ENCODE data around the gene LYVE1.

The LYVE1 gene

DNA sequence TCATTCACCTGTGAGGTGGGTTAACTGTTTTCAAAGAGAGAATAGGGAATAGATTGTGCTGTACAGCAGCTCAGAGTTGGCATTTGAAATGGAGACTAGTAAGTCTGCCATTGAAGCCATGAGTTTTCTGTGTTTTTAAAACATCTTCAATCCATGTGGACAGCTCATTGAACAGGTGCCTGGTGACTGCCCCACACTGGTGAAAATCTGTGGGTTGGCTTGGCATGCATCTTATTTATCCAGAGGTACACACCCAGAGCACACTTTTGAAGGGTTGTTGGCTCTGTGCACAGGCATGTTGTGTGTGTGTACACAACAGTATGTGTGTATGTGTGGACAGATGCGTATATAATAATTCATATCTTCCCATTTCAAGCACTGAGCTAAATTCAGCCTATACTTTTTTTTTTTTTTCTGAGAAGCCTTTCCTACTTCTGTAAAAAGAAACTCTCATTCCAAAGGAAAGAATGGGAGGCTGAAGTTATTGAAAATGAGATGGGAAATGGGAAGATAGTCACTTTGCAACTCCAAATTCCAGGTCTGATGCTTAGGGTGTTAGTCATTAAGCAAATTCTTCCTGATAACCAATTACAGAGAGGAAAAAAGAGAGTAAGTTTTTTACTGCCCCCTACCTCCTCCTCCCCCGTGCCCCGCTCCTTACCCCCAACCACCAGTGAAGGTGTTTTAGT lies 7.0 kb upstream of the LYVE1 start:
- H2AFZ ChIP-seq (ENCODE audit: low read length) = no peak overlapping the region
- no peaks in the 10 kb centered on the region for H3K4me1 ChIP-seq (ENCODE audit: low read length)
- no peaks in the 10 kb centered on the region for H3K79me2 ChIP-seq (ENCODE audit: low read length)
- TF ChIP-seq, protein P1, sequence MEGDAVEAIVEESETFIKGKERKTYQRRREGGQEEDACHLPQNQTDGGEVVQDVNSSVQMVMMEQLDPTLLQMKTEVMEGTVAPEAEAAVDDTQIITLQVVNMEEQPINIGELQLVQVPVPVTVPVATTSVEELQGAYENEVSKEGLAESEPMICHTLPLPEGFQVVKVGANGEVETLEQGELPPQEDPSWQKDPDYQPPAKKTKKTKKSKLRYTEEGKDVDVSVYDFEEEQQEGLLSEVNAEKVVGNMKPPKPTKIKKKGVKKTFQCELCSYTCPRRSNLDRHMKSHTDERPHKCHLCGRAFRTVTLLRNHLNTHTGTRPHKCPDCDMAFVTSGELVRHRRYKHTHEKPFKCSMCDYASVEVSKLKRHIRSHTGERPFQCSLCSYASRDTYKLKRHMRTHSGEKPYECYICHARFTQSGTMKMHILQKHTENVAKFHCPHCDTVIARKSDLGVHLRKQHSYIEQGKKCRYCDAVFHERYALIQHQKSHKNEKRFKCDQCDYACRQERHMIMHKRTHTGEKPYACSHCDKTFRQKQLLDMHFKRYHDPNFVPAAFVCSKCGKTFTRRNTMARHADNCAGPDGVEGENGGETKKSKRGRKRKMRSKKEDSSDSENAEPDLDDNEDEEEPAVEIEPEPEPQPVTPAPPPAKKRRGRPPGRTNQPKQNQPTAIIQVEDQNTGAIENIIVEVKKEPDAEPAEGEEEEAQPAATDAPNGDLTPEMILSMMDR (IDR thresholded peaks at IDR 0.05; ENCODE audit: low read length) = no peak
- no peak for TF ChIP-seq EZH2phosphoT487 (IDR thresholded peaks at IDR 0.05; ENCODE audit: low read length)
- TF ChIP-seq EZH2 (optimal IDR thresholded peaks at IDR 0.05; ENCODE audit: low read depth, low read length) = no peak
- no peak overlapping the region for H3K4me3 ChIP-seq (ENCODE audit: low read length)
- H3K9me3 ChIP-seq (replicated peaks; ENCODE audit: insufficient read depth, low read length) = no peaks in the 10 kb centered on the region
- DNase-seq = no peak
- no peak overlapping the region for H3K4me2 ChIP-seq (ENCODE audit: low read depth, low read length)
- no peaks in the 10 kb centered on the region for H3K9me2 ChIP-seq (replicated peaks; ENCODE audit: insufficient read depth, low read length)
- no peak overlapping the region for H3K27ac ChIP-seq (ENCODE audit: low read length)
- no peaks in the 10 kb centered on the region for H4K20me1 ChIP-seq (ENCODE audit: insufficient read depth, low read length)
- no peaks in the 10 kb centered on the region for H3F3A ChIP-seq (ENCODE audit: insufficient read depth, low read length)
- no peaks in the 10 kb centered on the region for H3K36me3 ChIP-seq (replicated peaks; ENCODE audit: insufficient read depth, low read length)
- no peak overlapping the region for H3K9ac ChIP-seq (ENCODE audit: low read length)
- no peaks in the 10 kb centered on the region for H3K27me3 ChIP-seq (replicated peaks; ENCODE audit: insufficient read depth, low read length)

DNA sequence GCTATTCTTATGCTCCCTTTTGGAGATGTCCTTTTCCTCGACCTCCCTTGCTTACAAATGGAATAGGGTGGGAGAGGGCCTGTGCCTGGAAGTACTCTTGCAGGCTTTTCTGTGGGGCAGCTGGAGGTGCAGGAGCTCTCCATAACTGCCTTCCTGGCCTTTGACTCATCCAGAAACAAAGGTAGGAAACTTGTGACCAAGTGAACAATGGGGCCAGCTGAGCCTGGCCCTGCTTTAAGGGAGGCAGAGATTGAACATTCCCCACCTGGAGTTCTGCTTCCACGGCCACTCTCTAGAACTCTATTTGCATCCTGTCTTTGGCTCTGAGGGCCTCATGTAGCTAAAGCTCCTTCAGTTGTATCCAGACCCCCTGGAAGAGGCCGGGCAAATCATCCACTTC lies 5.1 kb upstream of the LYVE1 start:
- Histone ChIP-seq H3K79me2 (ENCODE audit: low read length) (no peaks in the 10 kb centered on the region), H3K36me3 (replicated peaks; ENCODE audit: insufficient read depth, low read length) (no peaks in the 10 kb centered on the region), H3K4me2 (ENCODE audit: low read depth, low read length) (no peak overlapping the region), H3K4me1 (ENCODE audit: low read length) (no peaks in the 10 kb centered on the region), H3K9me2 (replicated peaks; ENCODE audit: insufficient read depth, low read length) (no peaks in the 10 kb centered on the region), H3F3A (ENCODE audit: insufficient read depth, low read length) (no peaks in the 10 kb centered on the region), H3K27me3 (replicated peaks; ENCODE audit: insufficient read depth, low read length) (no peaks in the 10 kb centered on the region), H3K9me3 (replicated peaks; ENCODE audit: insufficient read depth, low read length) (no peaks in the 10 kb centered on the region), H3K9ac (ENCODE audit: low read length) (no peak overlapping the region), H4K20me1 (ENCODE audit: insufficient read depth, low read length) (no peaks in the 10 kb centered on the region), H3K27ac (ENCODE audit: low read length) (no peak overlapping the region), H2AFZ (ENCODE audit: low read length) (no peak overlapping the region), H3K4me3 (ENCODE audit: low read length) (no peak overlapping the region)
- TF ChIP-seq EZH2phosphoT487 (IDR thresholded peaks at IDR 0.05; ENCODE audit: low read length) (no peak), EZH2 (optimal IDR thresholded peaks at IDR 0.05; ENCODE audit: low read depth, low read length) (no peak)
- TF ChIP-seq, protein P1 (IDR thresholded peaks at IDR 0.05; ENCODE audit: low read length) = no peak
- DNase-seq = no peak

DNA sequence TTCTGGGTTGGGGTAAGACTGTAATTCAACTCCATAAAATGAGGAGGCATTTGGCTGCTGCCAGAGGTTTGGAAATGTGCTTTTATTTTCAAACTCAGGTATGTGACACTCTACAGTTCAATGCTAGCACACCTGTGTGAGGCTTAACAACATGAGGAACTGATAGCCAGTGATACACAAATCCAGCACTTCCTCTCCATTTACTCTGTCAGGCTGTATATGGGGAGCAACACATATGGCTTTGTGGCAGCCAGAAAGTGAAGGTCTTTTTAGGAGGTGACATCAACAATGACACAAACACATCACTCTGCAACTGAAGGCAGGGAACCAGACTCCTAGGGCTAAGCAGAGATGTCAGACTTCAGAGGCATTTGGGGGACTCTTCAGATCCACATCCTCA lies 4.6 kb upstream of the LYVE1 start:
- Histone ChIP-seq H4K20me1 (ENCODE audit: insufficient read depth, low read length) (no peaks in the 10 kb centered on the region), H3K79me2 (ENCODE audit: low read length) (no peaks in the 10 kb centered on the region), H3K27me3 (replicated peaks; ENCODE audit: insufficient read depth, low read length) (no peaks in the 10 kb centered on the region), H3K9me3 (replicated peaks; ENCODE audit: insufficient read depth, low read length) (no peaks in the 10 kb centered on the region), H3F3A (ENCODE audit: insufficient read depth, low read length) (no peaks in the 10 kb centered on the region), H3K4me1 (ENCODE audit: low read length) (no peaks in the 10 kb centered on the region), H3K36me3 (replicated peaks; ENCODE audit: insufficient read depth, low read length) (no peaks in the 10 kb centered on the region), H3K9me2 (replicated peaks; ENCODE audit: insufficient read depth, low read length) (no peaks in the 10 kb centered on the region), H2AFZ (ENCODE audit: low read length) (no peak overlapping the region), H3K4me3 (ENCODE audit: low read length) (no peak overlapping the region), H3K9ac (ENCODE audit: low read length) (no peak overlapping the region), H3K4me2 (ENCODE audit: low read depth, low read length) (no peak overlapping the region), H3K27ac (ENCODE audit: low read length) (no peak overlapping the region)
- no peak for DNase-seq
- TF ChIP-seq EZH2phosphoT487 (IDR thresholded peaks at IDR 0.05; ENCODE audit: low read length) (no peak), EZH2 (optimal IDR thresholded peaks at IDR 0.05; ENCODE audit: low read depth, low read length) (no peak)
- TF ChIP-seq, protein P1 (IDR thresholded peaks at IDR 0.05; ENCODE audit: low read length) = no peak

Measured in MM.1S (cell line).